A549 (cell line): Measurements from ENCODE around the gene KLF6.

ENCODE experiments used
- CBX2 ChIP-seq: fragments of 200-600 bp; sonication (generic); IDR thresholded peaks from 2 replicates; pipeline ENCODE4 v1.6.1; 2016; ENCODE audit warnings: low read depth, mild to moderate bottlenecking, borderline replicate concordance
- CTCF ChIP-seq: fragments of >200 bp; sonication (Bioruptor Twin); formaldehyde crosslinking; IDR thresholded peaks from 3 replicates; pipeline ENCODE4 v1.5.1; 2016

- TF ChIP-seq CBX2 (no peak), CTCF (no peak)
Measured at GRCh38 chr10:3769556-3769955, 15.5 kb downstream of the KLF6 start.
